Activated B cell treated with CpG ODN at 0.5 μM for 24 hours (primary cell): ENCODE results near the gene DEK. TPM values are rescaled to one million over a fixed set of nuclear protein-coding genes. Genes with fewer than 3 reads are reported as not detected.

ENCODE experiments used
- ATAC-seq: fragments of 200-7000 bp; cut with Tn5 transposase; one replicate; pipeline ENCODE4 v1.10.0; 2021; ENCODE audit warnings: low read depth, mild to moderate bottlenecking, moderate library complexity
- CTCF ChIA-PET: fragments of 350-600 bp; sonication (Branson Sonifier 250); formaldehyde crosslinking; loops from one replicate; lab custom pipeline; 2021; ENCODE audit warnings: antibody characterized with exemption; lab: Charles Lee
- POLR2A ChIA-PET: fragments of 350-600 bp; sonication (Branson Sonifier 250); formaldehyde crosslinking; loops from one replicate; lab custom pipeline; 2021; ENCODE audit warnings: antibody characterized with exemption; lab: Charles Lee
- DNase-seq: peaks from one replicate; pipeline ENCODE4 v3.0.0; 2022
- H3K27ac Mint-ChIP-seq: one replicate; pipeline ENCODE4 v1.8.0; 2020; ENCODE audit warnings: mixed read lengths
- H3K27me3 Mint-ChIP-seq: one replicate; pipeline ENCODE4 v1.8.0; 2021; ENCODE audit warnings: mixed read lengths
- H3K36me3 Mint-ChIP-seq: one replicate; pipeline ENCODE4 v1.8.0; 2021; ENCODE audit warnings: low read depth, mixed read lengths
- H3K4me1 Mint-ChIP-seq: one replicate; pipeline ENCODE4 v1.8.0; 2021; ENCODE audit warnings: mixed read lengths
- H3K4me3 Mint-ChIP-seq: one replicate; pipeline ENCODE4 v1.8.0; 2020; ENCODE audit warnings: mild to moderate bottlenecking, mixed read lengths
- H3K9me3 Mint-ChIP-seq: one replicate; pipeline ENCODE4 v1.8.0; 2020; ENCODE audit warnings: mixed read lengths
- CTCF ChIP-seq: fragments of 200-600 bp; IDR thresholded peaks from one replicate; pipeline ENCODE4 v1.8.0; 2022; ENCODE audit warnings: antibody characterized with exemption, mild to moderate bottlenecking
- intact Hi-C: fragments of 100-400 bp; cut with micrococcal nuclease; formaldehyde crosslinking; loops from one replicate; pipeline ENCODE4 v1.15.1; 2024
- total RNA-seq: library from RNA; stranded (reverse); gene quantifications from 2 replicates; pipeline ENCODE4 v1.2.3, GENCODE V29; 2022

DEK gene
- total RNA-seq, 1 donor from 2014 or later: 80.8 TPM

DNA sequence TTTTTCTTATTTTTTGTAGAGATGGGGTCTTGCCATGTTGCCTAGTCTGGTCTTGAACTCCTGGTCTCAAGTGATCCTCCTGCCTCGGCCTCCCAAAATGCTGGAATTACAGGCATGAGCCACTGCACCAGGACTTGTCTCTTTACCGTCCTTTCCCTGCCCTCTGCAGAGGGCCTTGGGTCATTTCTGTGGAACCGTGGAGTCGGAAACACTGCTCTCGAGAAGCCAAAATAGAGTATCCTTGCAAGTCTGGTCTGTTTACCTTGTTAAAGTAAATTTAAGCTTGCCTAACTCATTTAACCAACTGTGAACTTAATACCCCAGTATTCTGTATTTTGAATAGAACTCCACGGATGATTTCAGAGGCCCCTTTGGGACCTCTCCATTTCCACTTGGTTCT, 57.7 kb downstream of the DEK start:
- TF ChIP-seq CTCF: no peak
- DNase-seq (no peak), ATAC-seq (no peak)
- CTCF ChIA-PET: no interaction called here
- no peaks in the 10 kb centered on the region for H3K27me3 Mint-ChIP-seq
- intact Hi-C loops: no loop called here
- no peaks in the 10 kb centered on the region for H3K9me3 Mint-ChIP-seq
- peaks cover 74% of the 10 kb centered on the region for H3K36me3 Mint-ChIP-seq
- POLR2A ChIA-PET: interaction anchor here (0.6 kb wide), 1 partner anchor 16 kb away, joined by 5 read pairs; no protein-coding TSS in a partner anchor
- H3K4me1 Mint-ChIP-seq: peaks cover 6% of the 10 kb centered on the region
- no peak overlapping the region for H3K4me3 Mint-ChIP-seq
- H3K27ac Mint-ChIP-seq: no peak overlapping the region

GRCh38 chr6:18204691-18205090, 59.6 kb downstream of the DEK start:
- ChIA-PET POLR2A (no interaction called here), CTCF (no interaction called here)
- no peak for TF ChIP-seq CTCF
- Mint-ChIP-seq H3K27me3 (no peaks in the 10 kb centered on the region), H3K27ac (no peak overlapping the region), H3K9me3 (no peaks in the 10 kb centered on the region), H3K4me3 (no peak overlapping the region), H3K36me3 (peaks cover 81% of the 10 kb centered on the region), H3K4me1 (no peaks in the 10 kb centered on the region)
- intact Hi-C loops: no loop called here
- DNase-seq: no peak
- no peak for ATAC-seq

DNA sequence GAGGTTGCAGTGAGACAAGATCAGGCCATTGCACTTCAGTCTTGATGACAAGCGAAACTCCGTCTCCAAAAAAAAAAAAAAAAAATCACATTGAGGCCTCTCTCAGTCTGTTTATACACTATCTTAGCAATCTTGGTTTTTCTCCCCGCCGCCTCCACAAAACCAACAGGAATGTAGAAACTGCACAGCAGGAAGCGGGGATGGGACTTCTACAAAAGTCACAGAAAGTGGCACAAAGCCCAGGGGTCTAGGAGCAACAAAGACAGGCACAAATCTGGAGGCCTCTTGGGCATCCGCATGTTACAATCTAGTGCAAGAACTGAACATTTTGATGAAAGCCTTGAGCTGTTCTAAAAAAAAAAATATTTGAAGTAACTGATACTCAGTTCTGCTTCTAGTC, 60.5 kb downstream of the DEK start:
- CTCF ChIA-PET: no interaction called here

DNA sequence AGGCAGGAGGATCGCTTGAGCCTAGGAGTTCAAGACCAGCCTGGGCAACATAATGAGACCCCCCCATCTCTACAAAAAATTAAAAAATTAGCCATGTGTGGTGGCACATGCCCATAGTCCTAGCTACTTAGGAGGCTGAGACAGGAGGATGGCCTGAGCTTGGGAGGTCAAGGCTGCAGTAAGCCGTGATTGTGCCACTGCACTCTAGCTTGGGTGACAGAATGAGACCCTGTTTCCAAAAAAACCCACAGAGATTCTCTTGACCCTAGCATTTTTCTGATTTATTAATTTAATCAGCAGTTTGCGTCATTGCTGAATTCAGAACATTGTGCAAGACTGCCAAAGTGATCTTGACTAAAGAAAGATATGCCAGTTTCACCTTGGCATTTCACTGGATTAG, 72.3 kb downstream of the DEK start:
- H3K27ac Mint-ChIP-seq: no peak overlapping the region
- POLR2A ChIA-PET: interaction anchor here (0.9 kb wide), 1 partner anchor 67 kb away, joined by 3 read pairs; no protein-coding TSS in a partner anchor
- no peak for TF ChIP-seq CTCF

More for the DNA sequence above, 60.5 kb downstream of the DEK start:
- TF ChIP-seq CTCF: no peak
- Mint-ChIP-seq H3K4me3 (no peak overlapping the region), H3K27me3 (no peaks in the 10 kb centered on the region), H3K4me1 (no peaks in the 10 kb centered on the region), H3K27ac (no peak overlapping the region), H3K9me3 (no peaks in the 10 kb centered on the region), H3K36me3 (peaks cover 79% of the 10 kb centered on the region)
- DNase-seq (no peak), ATAC-seq (no peak)
- intact Hi-C loops: no loop called here
- POLR2A ChIA-PET: no interaction called here

DNA sequence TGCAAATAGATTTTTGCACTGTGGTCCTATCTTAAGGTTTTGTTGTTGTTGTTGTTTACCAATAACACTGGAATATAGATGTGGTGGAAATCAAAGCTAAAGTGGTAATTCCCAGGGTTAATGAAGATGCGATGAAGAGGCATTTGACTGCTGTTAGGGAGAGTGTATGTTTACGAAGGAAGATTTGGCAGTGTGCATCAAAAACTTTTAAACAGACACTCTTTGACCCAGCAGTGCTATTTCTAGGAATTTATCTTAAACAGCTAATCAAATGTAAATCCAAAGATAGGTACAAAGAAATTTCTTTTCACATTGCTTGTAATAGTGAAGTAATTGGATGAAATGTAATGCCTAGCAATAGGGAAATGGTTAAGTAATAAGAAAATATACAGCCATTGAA, 75.1 kb downstream of the DEK start:
- no peak for TF ChIP-seq CTCF
- Mint-ChIP-seq H3K4me1 (peaks cover 18% of the 10 kb centered on the region), H3K4me3 (no peak overlapping the region), H3K36me3 (peaks cover 56% of the 10 kb centered on the region), H3K27ac (no peak overlapping the region), H3K27me3 (no peaks in the 10 kb centered on the region), H3K9me3 (no peaks in the 10 kb centered on the region)
- intact Hi-C loops: no loop called here
- ChIA-PET POLR2A (interaction anchor here (0.7 kb wide), 1 partner anchor 18 kb away, joined by 6 read pairs; no protein-coding TSS in a partner anchor), CTCF (no interaction called here)
- no peak for ATAC-seq
- DNase-seq: no peak

More for the DNA sequence above, 72.3 kb downstream of the DEK start:
- H3K4me1 Mint-ChIP-seq: peaks cover 4% of the 10 kb centered on the region
- H3K36me3 Mint-ChIP-seq: peaks cover 63% of the 10 kb centered on the region
- no peaks in the 10 kb centered on the region for H3K27me3 Mint-ChIP-seq
- H3K9me3 Mint-ChIP-seq: no peaks in the 10 kb centered on the region
- DNase-seq (no peak), ATAC-seq (no peak)
- CTCF ChIA-PET: no interaction called here
- H3K4me3 Mint-ChIP-seq: no peak overlapping the region
- intact Hi-C loops: no loop called here
